ENCODE measurements around the gene RAB9A.

Gene RAB9A

GRCh38 chrX:13748486-13748885 lies 59.6 kb downstream of the RAB9A start:
- no peak for DNase-seq (ENCODE audit: low read depth in 2 of 2)

- no peak for DNase-seq (ENCODE audit: low read depth in 2 of 2)
These were observed 61.3 kb downstream of the RAB9A start for GRCh38 chrX:13750204-13750603.

GRCh38 chrX:13750812-13751211 lies 61.9 kb downstream of the RAB9A start:
- no peak for DNase-seq (ENCODE audit: low read depth in 2 of 2)

GRCh38 chrX:13752141-13752540 lies 63.2 kb downstream of the RAB9A start:
- no peak for DNase-seq (ENCODE audit: low read depth in 2 of 2)

- no peak for DNase-seq (ENCODE audit: low read depth in 2 of 2)
These were observed 63.7 kb downstream of the RAB9A start for GRCh38 chrX:13752646-13753045.

GRCh38 chrX:13754765-13755164 lies 65.8 kb downstream of the RAB9A start:
- DNase-seq (ENCODE audit: low read depth in 2 of 2), result no peak

- no peak for DNase-seq (ENCODE audit: low read depth in 2 of 2)
These were observed 66.3 kb downstream of the RAB9A start for GRCh38 chrX:13755254-13755653.

GRCh38 chrX:13756381-13756780 lies 67.5 kb downstream of the RAB9A start:
- DNase-seq (ENCODE audit: low read depth in 2 of 2), result no peak

- DNase-seq (ENCODE audit: low read depth in 2 of 2), result no peak
These were observed 70.3 kb downstream of the RAB9A start for GRCh38 chrX:13759152-13759718.

Measured in stimulated activated CD4-positive, alpha-beta T cell treated with anti-CD3 and anti-CD28 coated beads, Interleukin-12 subunit alpha, Interleukin-12 subunit beta, amount 100 ng/mL, for 24 hours (primary cell).